SW 1271 (cell line): Measurements from ENCODE around the gene VAMP3.
"Not testable (repeated sequence)": the region's sequence is repeated elsewhere in the genome, so short reads cannot be mapped to it uniquely, and the experiment has no call there.

Experiments used
- DNase-seq, 2 experiments: peaks; one replicate each; lab custom pipeline; 2025; lab: John Stamatoyannopoulos, UW

The VAMP3 gene

DNA sequence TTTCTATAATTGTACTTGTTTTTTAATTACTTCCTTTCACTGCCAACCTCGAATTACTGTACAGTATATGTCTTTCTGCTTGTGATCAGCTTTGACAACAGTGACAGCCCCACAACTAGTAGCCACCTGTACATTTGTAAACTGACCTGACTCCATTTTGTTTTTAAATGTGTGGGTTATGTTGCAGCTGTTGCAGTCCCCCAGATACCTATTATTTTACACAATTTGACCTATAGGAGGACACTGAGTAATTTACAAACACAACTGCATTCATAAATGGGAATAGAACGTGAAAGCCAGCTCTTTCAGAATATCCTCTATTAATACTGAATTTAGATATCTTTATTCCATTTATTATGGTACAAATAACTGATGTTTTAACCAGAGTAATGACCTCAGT is 2.5 kb upstream of the VAMP3 start:
- DNase-seq, result no peak

DNA sequence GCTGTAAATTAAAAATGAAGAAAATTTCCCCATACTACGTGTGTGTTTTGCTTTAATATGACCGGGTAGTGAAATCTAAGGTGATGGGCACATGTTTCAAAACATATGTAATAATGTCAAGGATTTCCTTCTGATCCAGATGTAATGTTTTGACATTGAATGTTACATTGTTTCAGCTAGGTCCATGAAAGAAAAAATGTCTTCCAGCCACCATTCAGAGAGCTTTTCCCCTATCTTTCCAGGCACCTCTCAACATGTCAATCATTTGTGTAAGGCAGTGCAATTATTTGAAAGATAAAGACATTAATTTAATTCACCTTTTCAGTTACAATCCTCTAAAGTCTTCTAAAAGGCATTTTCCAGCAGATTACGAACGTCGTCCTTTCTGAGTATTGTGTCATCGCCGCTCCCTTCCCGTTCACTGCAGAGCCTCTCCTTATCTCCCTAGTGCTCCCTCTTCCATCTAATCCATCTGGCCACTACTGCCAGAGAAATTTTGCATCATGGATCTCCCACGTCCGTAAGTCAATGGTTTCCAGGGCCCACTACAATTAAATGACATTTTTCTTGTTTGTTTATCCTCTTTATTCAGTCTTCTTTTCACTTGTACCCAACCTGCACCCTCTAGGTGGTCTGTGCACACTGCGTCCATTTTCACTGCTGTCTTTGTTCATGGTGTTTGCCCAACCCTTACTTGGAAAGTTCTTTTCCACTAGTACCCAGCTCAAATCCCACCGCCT is 1.3 kb upstream of the VAMP3 start:
- no peak for DNase-seq

DNA sequence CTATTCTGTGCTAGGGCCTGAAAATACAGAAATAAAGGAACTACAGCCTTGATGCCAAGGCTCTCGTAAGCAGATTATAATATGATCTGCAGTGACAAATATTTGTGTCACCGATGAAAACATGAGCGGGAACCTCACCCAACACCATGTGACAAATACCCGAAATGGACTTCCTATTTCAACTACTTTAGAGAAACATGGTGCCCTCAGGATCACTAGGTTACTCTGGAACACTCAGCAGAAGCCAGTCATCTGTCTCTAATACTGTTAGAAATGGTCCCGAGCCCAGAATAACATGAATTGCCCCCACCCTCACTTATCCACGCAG is 463 bp upstream of the VAMP3 start:
- no peak for DNase-seq

DNA sequence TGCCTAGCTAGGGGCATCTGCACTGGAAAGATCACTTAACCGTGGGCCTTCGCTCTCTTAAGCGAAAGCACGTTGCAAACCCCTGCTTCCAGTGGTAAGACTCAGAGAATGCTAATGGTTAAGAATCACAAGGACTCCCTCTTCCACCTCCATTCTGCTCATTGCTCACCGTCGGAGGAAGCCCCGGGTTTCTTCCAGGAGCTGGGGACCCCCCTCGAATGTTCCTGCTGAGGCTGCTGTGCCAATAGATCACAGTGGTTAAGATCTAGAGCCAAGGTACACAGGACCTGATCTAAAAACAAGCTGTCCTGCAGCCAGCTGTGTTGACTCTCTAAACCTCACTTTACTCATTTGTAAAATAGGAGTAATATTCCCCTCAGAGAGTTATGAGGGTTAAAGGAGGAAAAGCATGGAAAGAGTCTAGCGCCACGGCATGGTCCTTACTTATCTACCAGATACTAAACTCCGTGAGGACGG is 765 bp downstream of the VAMP3 start:
- no peak for DNase-seq

DNA sequence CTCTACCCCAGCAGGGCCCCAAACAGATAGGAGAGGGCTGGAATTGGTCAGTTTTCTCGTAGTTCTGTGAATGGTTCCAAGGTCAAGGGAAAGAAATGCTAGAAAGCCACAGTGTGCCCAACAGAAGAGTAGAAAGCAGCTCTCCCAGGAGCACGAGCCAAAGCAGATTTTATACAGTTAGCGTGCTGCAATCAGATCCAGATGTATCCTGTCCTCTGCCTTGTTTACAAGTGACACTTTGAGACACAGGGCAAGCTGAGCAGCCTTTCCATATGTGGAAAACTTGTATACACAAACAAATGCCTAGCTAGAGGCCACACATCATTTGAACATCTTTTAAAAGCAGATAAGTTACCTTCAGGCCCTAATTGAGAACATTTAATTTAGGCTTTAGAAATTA is 6.5 kb downstream of the VAMP3 start:
- no peak for DNase-seq

DNA sequence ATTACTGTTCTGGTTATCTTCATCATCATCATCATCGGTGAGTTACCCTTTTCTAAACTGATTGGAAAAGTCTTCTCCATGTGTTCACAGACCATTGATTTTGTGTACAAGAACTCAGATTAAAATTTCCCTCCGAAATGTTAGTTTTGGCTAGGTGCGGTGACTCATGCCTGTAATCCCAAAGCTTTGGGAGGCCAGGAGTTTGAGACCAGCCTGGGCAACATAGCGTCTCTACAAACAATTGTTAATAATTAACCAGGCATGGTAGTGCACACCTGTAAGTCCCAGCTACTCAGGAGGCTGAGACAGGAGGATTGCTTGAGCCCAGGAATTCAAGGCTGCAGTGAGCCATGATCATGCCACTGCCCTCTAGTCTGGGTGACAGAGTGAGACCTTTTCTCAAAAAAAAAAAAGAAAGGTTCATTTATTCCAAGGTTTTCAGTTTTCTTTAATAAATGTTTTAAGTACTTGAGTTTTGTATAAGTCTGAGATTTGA is 7.1 kb downstream of the VAMP3 start:
- no peak for DNase-seq

DNA sequence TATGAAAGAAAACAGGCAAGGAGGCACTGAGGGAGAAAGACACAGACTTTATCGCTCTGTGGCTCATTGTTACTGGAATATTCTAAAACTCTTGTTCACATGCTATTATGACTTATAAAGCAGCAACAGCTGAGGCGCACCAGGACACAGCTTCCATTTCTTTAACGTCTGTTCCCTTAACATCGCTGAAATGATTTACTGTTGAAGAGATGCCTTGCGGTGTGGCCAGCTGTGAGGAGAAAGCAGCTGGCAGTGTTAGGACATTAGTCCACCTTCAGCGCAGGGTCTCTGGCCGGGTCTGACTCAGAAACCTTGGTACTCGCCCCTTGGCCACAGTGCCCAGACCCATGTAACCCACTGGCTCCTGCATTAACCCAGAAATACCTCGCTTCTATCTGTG is 9.9 kb downstream of the VAMP3 start:
- DNase-seq, result no peak

DNA sequence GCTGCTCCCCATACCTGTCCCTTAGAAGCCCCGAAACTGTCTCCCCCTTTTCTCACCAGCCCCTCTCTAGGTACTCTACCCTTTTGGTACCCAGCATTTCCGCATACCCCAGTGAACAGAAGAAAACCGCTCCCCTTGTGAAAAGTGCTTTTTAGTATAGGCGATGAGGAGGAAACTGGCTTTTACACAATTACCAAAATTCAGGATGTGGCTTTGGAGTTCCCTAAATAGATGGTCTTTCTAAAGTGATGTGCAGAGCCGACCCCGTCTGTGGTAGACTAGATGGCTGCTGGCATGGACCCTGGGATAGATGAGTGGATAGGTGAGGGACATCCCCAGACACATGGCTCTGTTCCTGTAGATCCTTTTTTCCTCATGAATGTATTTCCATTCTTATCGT is 10.4 kb downstream of the VAMP3 start:
- DNase-seq, result no peak

DNA sequence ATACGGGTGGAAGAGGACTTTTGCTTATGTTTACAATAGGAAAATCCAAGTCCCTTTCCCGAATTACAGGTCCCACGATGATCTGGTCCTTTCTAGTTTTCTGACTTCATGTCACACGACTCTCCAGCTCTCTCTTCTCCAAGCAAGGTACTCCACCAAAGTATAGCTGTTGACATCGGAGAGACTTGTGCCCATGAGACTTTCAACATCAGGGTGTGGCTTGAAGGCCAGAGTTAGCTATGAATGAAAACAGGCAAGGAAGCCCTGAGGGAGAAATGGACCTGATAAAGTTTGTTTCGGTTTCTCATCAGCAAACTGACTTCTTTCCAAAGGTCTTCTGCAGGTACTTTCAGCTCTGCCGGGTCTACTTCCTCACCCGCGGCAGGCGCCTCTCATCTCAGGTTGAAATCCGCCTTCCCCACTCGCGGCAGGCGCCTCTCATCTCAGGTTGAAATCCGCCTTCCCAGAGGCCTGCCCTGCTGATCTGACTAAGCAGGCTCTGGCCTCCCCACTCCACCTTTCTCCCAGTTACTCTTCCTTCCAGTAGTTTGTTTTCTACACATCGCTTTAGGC is 10.9 kb downstream of the VAMP3 start:
- DNase-seq, result no peak

DNA sequence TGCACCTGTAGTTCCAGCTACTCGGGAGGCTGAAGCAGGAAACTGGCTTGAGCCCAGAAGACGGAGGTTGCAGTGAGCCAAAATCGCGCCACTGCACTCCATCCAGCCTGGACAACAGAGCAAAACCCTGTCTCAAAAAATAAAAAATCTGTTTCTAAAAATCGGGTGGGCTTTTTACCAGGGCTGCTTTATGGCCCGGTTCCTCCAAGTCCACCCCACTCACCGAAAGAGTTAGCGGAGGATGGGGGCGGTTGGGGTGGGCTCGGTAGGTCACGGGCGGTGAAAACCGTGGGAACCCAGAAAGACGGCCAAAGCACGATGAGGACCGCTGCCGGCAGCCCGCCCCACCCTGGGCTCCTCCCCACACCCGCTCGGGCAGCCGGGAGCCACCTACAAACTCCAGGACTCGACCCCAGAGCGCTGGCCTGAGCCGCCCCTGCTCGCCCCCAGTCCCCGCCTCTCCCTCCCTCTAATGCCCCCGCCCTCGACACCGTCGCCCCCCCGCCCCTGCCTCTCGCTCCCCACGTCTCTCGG is 12.1 kb downstream of the VAMP3 start:
- peak; percentile 23 to 70 for DNase-seq

DNA sequence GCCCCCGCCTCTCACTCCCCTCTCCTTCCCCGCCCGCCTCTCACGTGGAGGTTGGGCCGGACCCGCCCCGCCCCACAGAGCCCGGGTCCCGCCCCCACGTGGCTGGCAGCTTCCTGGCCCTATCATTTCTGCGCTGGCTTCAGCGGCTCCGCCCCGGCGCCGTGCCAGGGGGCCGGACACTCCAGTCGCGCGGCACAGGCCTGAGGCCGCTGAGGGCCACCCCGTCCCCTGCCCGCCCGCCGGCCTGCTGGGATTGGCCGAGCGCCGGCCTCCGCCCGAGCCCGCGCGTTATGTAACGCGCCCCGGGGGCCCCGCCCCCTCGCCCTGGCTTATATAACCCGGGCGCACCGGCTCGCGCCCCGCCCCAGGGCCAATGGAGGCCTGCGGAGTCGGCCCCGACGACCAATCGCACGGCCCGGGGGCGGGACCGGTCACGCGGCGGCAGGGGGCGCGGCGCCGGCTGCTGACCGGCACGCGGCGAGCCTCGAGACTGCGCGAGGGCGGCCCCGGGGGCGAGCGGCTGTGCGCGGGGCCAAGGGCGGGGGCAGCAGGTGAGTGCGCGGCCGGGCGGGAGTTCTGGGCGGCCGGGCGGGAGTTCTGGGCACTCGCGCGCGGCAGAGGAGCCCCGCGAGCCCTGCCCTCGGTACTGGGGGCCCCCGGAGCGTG is 12.9 kb downstream of the VAMP3 start, which contains the start of gene PER3:
Gene PER3, plus strand, starts transcription at position 466 of the 666 bp plus-strand sequence. CDS start 587 bp downstream, outside the sequence.
- peak; percentile 66 to 89 for DNase-seq

DNA sequence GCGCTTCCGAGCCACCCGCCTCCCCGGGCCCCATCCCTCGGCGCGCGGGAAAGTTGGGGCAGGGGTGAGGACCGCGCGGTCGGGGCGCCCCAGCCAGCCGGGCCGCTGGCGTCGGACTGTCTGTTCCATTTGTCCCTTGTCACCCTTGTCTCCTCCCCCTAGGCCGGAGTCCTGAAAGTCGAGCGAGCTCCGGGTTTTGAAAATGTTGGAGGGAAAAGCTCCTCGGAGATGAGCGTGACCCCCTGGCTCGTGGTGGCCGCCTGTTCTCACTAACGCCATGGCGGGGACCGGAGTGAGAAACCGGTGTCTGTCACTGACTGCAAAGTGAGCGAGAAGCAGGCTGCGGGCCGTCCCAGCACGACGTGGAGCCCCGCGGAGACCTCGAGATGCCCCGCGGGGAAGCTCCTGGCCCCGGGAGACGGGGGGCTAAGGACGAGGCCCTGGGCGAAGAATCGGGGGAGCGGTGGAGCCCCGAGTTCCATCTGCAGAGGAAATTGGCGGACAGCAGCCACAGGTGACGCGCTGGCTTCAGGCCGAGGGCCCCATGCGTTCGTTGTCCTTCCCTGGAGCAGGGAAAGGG is 13.5 kb downstream of the VAMP3 start:
- DNase-seq, result peak in 1 of 2 experiments; percentile 29

DNA sequence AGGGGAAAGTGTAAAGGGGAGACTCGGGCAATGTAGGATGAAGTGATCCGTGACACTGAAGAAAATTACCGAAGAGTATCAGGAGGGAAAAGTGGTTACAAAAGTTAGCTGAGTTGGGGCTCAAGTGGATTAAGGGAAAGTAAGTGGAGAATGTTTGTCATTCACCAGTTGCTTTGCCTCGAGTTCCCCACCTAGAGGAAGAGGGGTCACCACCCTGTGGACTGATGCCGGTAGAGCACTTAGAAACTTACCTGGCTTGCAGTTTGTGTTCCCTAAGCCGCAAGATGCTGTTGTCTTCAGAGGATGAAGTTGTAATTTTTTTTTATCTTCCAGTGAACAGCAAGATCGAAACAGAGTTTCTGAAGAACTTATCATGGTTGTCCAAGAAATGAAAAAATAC is 14.0 kb downstream of the VAMP3 start:
- DNase-seq, result no peak

DNA sequence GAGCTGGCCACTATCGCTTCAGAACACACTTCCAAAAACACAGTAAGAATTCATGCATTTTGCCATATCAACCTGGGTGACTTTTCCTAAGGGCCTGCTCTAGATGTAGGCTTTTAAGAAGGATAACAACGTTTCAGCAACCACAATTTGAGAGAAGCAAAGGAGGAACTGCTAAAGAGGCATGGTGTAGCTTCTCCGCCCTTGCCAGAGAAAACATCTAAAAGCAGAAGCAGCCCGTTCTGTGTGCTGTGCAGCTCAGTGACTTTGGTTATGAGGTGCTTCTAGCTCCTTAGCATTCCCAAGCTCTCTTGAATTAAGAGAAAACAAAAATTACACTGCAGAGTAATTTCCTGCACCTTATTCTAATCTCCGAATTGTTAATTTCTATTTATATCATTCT is 15.7 kb downstream of the VAMP3 start:
- no peak for DNase-seq

DNA sequence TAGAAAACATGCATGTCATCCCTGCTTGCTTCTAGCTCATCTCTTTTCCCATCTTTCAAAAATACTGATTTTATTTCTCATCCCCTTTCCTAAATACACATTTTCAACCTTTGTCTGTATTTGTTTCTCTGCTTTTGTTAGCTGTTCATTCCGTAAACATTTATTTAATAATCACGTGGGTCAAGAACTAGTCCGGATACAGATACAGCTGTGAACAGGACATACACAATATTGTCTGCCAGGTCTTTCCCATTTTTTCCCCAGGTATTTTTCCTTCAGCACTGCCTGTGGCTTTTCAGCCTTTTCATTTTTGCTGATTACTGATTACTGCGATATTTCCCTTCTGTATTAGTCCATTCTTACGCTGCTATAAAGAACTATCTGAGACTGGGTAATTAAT is 18.7 kb downstream of the VAMP3 start:
- no peak for DNase-seq

DNA sequence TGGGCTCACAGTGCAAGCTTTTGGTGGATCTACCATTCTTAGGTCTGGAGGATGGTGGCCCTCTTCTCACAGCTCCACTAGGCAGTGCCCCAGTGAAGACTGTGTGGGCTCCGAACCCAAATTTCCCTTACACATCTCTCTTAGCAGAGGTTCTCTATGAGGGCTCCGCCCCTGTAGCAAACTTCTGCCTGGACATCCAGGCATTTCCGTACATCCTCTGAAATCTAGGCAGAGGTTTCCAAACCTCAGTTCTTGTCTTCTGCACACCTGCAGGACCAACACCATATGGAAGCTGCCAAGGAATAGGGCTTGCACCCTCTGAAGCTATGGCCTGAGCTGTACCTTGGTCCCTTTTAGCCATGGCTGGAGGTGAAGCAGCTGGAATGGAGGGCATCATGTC is 19.9 kb downstream of the VAMP3 start:
- DNase-seq, result not testable (repeated sequence)

DNA sequence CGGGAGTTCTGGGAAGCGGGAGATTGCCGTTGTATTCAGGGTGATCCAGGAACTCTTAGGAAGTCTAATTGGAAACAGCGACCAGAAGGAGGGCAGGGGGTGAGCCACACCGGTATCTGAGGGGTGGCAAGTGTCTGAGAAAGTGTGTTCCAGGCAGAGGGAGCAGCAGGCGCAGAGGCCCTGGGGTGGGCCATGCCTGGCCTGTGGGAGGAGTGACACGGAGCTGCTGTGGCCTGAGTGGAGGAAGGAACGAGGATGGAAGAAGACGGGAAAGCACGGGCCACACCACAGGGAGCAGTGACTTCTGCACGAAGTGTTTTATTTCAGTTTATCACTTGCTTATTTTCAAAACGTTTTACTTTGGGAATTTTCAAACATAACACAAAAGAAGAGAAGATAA is 24.3 kb downstream of the VAMP3 start:
- no peak for DNase-seq

DNA sequence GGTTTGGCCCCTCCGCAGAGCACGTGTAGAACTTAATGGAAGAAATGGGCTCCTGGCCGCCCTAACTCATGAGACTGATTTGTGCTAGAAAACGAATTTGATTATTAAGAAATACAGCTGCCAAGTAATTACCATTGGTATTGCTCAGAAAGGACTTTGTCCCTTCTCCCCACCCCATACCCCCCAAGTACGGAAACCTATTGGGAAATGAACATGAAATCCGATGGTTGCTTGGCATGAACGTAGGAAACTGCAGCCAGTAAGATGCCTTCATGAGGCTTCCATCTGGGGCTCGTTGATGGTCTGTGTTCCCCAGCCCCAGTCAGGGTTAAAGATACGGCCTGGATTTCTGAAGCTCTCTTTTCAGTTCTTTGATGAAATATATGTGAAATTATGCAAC is 34.4 kb downstream of the VAMP3 start:
- no peak for DNase-seq

DNA sequence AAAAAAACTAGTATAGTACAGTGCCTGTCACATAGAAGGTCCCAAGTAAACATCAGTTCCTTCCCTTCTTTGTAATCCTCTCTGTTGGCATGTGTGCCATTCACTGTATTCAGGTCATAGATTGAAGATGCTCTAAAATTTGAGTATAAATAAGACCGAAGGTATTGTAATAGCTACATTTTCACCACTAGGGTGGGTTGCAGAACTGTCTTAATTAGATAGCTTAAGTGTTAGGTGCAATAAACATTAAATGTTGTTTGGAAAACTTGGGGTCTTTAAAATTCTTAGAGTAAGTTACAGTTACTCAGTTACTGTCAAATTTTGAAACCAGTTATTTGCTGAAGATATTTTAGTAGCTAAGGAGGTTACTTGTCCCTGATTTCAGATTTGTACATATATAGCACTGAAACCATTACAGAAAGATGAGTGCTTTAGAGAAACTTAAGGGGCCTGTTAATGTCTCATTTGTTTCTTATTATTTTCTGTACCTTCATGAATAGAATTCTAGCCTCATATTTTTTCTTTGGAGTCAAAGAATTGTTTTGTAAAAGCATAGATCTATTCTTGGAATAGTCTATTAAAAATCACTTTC is 37.3 kb downstream of the VAMP3 start:
- peak in 1 of 2 experiments; percentile 43 for DNase-seq

DNA sequence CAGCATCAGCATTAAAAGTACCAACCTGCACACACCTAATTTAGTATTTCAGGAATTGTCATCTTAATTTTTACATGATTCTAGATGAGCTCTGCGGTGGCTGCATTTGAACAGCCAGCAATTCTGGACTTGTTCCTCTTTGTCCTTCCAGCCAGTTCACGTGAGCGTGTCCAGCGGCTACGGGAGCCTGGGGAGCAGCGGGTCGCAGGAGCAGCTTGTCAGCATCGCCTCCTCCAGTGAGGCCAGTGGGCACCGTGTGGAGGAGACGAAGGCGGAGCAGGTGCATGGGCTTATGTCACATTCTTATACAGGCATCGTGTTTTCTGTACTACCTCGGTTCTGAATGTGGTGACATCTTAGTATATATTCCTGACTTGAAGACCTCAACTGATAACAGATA is 38.6 kb downstream of the VAMP3 start:
- DNase-seq, result no peak

DNA sequence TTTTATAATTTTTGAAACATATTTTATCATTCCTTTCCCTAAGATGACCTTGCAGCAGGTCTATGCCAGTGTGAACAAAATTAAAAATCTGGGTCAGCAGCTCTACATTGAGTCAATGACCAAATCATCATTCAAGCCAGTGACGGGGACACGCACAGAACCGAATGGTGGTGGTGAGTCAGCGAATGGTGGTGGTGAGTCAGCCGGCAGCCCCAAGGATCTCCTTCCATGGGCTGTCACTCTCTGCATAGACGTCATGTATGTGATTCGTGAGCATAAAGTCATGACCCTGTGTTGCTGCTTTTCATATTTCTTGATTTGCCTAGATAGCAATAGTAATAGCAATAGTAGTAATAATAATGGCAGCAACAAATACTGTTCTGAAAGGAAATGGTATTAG is 39.3 kb downstream of the VAMP3 start:
- DNase-seq, result no peak

DNA sequence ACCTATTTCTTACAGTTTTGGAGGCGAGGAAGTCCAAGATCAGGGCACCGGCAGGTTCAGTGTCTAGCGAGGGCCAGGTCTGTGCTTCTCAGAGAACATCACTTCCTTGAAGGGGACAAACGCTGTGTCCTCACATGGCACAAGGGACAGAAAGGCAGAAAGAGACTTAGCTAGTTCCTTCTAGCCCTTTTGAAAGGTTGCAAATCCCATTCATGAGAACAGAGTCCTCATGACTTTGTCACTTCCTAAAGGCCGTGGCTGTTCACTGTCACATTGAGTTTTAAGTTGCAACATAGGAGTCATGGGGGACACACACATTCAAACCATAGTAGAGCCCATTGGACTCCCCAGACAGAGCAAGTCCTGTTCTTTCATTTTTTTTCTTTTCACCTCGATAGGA is 40.4 kb downstream of the VAMP3 start:
- no peak for DNase-seq
